COLO829 (cell line): ENCODE data around the gene RNASET2.
"Not testable (repeated sequence)": the region's sequence is repeated elsewhere in the genome, so short reads cannot be mapped to it uniquely, and the experiment has no call there.

ENCODE experiments used
- DNase-seq: peaks from one replicate; pipeline ENCODE4 v3.0.0; 2012; ENCODE audit warnings: low spot score

The RNASET2 gene

DNA sequence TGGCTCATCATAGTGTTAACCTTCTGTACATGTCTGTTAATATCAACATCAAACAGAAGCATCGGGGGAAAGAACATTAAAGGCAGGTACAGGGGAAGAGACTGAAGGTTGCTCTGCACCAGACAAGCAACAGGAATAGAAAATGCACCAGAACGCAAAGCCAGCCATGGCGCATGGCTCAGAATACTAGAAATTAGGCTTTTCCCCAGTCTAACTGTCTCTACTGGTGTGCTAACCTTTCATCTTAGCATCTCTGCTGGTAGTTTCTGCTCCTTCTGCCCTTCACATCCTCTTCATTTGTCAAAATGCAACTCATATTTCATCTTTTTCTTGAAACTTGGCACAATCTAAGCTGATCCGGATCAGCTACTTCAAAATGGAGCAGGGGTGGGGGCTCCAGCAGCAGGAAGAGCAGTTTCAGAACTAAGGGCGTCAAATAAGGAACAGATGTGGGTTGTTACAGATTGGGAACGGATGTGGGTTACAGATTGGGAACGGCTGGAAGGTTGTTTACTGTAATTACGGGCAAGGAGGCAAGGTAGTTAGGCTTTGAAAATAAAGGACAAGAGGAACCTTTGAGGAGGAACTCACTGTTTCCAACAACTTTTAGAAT is 13.1 kb upstream of the RNASET2 start:
- DNase-seq: no peak

DNA sequence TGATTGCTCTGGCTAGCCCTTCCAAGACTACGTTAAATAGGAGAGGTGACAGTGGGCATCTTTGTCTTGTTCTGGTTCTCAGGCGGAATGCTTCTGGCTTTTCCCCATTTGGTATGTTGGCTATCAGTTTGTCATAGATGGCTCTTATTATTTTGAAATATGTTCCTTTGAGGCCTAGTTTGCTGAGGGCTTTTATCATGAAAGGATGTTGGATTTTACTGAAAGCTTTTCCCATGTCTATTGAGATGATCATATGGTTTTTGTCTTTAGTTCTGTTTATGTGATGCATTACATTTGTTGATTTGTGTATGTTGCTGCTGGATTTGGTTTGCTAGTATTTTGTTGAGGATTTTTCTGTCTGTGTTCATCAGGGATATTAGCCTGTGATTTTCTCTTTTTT is 9.9 kb upstream of the RNASET2 start:
- DNase-seq: no peak

DNA sequence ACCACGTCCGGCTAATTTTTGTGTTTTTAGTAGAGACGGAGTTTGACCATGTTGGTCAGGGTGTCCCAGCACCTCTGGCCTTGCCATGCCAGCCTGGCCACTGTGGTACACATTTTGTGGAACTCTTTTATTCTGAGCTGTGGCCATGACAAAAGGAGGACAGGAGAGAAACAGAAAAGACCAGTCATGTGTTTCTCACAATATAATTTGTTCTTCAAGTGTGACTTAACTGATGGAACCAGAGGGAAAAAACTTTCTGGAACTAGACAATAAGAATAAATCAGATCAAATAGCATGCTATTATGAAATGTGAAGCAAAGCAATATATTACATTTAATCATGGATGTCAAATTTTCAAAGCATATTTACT is 4.2 kb upstream of the RNASET2 start:
- DNase-seq: no peak

DNA sequence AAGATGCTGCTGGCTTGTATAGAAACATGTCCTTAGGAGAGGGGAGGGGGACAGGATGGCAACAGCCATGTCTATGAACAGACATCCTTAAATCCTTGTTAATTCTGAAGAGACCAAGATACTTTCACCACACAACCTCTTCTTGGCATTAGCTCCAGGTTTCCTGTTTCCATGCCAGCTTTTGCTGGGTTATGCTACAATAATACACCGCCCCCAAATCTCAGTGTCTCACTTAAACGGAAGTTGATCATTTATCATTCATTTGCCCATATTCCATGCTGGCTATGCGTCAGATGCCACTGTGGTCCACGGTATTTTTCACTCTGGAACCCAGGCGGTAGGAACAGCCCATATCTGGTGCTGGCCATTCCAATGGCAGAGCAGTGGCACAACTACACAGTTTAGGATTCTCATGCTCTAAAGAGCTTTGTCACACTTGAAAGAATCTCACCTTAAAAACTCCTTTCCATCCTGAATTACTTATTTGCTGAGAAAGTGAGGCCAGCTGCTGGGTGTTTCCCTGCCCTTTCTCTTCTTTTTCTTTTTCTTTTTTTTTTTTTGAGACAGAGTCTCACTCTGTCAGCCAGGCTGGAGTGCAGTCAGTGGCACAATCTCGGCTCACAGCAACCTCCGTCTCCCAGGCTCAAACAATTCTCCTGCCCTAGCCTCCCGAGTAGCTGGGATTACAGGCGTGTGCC is 3.7 kb upstream of the RNASET2 start:
- no peak for DNase-seq

DNA sequence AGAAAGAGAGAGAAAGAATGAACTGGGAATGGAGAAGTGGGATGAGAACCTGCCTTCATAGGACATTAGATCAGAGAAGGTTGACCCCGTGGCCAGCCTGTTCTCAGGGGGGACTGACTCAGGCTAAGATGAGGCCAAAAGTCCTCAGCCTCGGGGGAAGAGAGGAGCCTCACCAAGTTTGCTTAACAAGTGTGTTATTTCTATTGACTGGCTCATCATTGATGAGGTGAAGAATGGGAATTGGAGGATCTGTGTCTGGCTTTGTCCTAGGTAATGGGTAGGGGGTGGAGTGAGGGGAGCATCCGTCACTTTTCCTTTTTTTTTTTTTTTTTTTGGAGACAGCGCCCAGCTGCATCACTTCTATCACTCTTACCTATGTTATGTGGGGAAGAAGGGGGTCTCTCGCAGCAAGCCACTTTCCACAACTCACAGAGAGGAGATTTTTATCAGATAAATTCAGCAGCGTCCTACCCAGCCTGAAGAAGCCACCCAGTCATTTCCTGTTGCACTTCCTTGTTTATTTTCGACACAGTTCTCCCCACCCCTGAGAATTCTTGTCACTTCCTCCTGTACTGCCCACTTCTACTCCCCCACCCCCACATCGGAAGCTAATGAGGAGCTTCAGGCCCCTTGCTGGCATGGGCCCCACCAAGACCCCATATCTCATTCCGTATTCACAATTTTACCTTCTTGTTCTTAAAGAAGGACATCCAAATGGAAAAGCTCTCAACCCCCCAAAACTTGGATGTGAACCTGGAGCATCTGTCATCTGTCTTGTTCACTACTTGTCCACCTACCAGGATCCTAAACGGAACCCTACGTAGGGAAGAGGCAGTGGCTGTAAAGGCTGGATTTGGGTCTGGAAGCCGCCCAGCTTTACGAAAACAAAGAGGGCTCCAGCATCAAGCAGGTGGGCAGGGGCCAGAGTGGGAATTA is 2.8 kb upstream of the RNASET2 start:
- DNase-seq: no peak

DNA sequence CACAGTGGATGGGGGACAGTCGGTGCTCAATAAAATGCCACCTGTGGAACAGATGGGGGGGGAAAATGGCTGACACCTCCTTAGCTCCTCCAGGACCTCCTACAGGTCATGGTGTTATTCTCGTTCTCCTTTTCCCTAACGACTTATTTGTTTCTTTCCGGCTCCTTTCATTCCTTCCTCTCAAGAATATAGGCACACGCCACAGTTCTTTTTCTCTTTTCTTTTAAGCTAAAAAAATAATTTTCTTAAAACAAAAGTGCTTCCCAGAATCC is 1.4 kb upstream of the RNASET2 start:
- DNase-seq: no peak

DNA sequence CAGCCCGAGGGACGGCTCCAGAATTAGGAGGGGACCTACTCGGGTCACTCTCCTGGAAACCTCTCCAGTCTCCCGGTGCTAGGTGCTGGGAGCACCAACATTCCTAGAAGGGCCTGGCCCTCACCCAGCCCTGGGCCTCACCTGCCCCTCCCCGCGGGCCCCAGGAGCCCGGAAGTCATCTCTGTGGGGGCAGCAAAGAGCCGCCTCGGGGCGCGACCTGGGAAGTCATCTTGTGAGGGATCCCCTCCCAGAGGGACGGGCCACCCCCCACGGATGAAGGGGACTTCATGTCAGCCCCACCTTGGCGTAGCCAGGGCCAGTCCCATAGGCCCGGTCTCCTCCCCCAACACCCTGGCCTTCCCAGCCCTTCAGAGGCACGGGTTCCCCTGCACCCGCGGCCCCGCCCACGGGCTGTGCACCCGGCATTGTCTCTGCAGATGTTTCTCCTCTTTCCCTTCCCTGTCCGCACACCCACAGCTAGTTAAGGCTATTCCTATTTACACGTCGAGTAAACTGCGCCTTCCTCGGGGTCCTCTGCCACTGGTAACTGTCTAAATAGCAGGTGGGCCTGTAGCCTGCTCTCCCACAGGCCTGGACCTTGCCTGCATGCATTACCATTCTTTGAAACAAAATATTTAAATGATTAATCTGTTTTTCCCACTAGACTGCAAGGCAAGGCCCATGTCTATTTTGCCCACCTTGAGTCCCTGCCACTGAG is 896 bp upstream of the RNASET2 start:
- no peak for DNase-seq

DNA sequence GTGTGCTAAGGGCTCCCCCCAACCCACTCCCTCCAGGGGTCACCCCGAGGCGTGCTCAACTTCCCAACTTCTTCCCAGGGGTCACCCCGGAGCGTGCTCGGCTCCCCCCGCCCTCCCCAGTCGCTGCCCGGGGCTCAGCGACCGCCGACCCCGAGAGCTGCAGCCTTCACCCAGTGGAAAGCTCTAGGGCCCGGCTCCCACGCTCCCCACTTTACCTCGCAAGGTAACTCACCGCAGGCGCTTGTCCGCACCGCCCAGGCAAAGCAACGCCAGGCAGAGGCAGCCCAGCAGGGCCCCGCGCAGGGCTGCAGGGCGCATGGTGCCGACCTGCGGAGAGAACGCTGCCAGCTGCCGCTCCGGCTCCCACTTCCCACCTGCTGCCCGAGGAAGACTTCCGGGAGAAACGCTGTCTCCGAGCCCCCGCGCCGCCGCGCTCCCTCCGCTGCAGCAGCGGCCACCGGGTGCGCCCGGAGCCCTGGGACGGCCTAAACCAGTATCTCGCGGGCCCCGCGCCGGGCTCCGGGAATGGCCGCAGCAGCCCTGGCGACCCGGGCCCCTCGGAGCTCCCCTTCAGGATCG is 396 bp downstream of the RNASET2 start:
- DNase-seq: no peak

DNA sequence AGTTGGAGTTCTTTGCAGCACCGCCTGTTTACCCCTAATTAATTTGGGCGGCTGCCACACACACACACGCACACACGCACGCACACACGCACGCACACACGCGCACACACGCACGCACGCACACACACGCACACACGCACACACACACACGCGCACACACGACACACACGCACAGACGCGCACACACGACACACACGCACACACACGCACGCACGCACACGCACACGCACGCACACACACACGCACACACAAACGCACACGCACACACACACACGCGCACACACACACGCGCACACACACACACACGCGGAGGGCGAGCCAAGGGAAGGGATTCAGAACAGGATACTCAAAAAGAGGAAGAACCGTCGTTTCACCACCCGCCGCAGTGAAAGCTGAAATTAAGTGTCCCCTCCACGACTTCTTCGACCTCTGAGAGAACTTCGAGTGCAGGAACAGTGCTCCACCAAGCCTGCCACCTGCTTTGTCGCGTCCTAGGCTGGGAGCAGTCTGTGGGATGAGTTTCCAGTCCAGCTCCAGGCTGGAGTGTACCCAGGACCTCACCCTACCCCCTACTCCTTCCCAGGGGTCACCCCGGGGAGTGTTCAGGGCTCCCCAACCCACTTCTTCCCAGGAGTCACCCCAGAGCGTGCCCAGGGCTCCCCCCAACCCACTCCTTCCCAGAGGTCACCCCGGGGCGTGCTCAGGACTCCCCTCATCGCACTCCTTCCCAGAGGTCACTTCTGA is 1.1 kb downstream of the RNASET2 start:
- DNase-seq: no peak

DNA sequence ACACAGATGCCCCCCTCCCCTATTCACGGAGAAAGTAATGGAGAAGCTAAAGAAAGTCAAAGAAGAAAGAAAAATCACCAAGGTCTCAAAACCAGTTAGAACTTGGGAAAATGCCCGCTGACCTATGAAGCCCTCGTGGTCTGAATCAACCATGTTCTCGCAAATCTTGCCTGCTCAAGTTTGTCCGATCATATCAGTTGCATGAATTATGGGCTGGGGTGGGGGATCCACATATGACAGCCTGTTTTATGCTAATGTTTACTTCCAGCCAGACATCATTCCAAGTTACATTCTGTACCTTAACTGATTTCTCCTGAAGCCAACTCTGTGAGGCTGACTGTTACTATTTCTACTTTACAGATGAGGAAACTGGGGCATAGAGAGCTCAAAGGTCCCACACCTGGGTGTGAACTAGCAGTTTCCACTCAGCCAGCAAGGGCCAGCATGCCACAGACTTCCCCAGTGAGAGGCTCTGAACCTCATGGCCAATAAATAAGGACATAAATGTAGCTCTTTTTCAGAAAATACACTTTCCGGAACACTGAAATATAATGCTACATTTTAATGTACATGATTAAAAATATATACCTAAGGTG is 2.1 kb downstream of the RNASET2 start:
- DNase-seq: no peak

DNA sequence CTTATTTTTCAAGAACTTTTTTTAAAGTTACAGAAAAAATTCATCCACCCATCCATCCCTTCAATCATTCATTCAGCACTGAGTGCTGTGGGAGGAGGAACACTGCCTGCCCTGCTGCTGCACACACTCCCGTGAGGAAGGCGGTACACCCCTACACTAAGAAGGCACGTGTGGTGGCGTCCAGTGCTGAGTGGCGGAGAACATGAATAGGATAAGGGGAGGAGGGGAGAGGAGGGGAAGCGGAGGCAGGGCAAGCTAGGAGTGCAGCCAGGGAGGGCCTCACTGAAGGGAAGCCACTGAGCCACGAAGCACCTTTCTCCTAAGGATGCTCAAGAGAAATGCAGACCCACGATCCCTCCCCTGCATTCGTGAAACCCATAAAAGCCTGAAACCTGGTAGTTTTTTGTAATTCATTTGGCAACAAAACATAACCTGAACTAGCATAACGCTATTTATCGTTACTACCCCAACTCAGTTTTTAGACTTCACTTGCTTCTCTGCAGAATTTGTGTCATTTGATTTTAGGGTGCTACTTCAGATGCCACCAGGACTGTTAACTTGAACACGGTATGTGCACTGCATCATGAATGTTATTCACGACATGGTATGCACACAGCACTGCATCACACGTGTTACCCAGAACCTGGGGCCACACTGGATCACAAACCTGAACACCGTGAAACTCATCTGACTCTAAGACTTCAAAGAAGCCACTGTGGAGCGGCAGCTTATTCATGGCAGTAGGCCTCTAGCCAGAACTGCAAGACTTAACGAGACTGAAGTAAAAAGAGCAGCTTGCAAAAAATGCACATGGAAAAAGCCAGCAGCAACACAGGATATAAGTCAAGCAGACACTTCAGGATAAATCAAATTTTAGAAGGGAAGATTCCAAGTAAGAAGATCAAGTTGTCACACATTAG is 3.5 kb downstream of the RNASET2 start:
- no peak for DNase-seq

DNA sequence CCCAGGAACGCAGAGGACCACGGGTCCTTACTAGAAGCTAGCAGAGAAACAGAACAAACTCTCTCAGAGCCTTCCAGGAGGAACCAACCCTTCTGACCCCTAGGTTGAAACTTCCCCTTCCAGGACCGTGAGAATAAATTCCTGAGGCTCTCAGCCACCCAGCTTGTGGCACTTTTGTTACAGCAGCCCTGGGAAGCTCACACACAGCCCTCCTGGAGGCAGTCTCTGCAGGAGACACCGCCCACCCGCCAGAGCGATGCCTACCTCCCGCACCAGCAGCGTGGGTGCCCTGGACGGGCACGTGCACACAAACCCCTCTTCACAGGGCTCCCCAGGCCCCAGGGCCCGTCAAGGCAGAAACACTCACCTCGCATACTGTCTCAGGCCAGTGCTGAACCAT is 4.2 kb downstream of the RNASET2 start:
- no peak for DNase-seq

DNA sequence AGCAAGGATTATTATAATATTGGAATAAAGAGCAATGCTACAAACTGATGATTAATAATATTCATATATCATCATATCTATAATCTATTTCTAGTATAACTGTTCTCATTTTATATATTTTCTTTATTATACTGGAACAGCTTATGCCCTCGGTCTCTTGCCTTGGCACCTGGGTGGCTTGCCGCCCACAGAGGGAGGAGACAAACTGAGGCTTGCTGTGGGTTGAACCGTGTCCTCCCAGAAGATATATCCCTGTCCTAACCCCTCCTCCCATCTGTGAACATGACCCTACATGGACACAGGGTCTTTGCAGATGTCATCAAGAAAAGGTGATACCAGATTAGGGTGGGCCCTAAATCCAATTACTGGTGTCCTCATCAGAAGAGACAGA is 4.7 kb downstream of the RNASET2 start:
- DNase-seq: no peak

DNA sequence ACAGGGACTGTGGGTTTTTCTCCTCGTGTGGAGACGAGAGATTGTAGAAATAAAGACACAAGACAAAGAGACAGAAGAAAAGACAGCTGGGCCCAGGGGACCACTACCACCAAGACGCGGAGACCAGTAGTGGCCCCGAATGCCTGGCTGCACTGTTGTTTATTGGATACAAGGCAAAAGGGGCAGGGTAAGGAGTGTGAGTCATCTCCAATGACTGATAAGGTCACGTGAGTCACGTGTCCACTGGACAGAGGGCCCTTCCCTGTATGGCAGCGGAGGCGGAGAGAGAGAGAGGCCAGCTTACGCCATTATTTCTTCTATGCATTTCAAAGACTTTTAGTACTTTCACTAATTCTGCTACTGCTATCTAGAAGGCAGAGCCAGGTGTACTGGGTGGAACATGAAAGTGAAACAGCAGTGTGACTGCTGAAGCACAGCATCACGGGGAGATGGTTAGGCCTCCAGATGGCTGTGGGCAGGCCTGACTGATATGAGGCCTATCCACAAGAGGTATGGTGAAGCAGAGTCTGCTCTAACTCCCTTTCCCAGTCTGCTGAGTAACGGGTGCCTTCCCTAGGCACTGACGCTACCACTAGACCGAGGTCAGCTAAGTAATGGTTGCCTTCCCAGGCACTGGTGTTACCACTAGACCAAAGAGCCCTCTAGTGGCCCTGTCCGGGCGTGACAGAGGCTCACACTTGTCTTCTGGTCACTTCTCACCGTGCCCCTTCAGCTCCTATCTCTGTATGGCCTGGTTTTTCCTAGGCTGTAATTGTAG is 5.3 kb downstream of the RNASET2 start:
- DNase-seq: not testable (repeated sequence)

DNA sequence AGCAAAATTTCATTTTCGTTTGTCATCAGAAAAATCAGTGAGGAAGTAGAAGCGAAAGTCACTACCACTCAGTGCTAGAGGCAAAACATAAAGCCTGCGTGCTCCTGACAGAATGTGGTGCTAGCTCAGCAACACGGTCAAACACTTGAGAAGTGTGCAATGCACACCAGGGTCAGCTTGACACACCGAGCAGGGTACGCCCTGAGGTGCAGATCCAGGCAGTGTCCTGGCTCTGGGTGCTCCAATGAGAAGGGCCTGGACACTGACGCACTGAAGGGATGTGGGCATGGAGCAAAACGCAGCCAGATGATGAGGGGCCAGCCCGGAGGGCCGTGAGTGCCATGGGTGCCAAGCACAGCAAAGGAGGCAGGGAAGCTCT is 5.9 kb downstream of the RNASET2 start:
- no peak for DNase-seq

DNA sequence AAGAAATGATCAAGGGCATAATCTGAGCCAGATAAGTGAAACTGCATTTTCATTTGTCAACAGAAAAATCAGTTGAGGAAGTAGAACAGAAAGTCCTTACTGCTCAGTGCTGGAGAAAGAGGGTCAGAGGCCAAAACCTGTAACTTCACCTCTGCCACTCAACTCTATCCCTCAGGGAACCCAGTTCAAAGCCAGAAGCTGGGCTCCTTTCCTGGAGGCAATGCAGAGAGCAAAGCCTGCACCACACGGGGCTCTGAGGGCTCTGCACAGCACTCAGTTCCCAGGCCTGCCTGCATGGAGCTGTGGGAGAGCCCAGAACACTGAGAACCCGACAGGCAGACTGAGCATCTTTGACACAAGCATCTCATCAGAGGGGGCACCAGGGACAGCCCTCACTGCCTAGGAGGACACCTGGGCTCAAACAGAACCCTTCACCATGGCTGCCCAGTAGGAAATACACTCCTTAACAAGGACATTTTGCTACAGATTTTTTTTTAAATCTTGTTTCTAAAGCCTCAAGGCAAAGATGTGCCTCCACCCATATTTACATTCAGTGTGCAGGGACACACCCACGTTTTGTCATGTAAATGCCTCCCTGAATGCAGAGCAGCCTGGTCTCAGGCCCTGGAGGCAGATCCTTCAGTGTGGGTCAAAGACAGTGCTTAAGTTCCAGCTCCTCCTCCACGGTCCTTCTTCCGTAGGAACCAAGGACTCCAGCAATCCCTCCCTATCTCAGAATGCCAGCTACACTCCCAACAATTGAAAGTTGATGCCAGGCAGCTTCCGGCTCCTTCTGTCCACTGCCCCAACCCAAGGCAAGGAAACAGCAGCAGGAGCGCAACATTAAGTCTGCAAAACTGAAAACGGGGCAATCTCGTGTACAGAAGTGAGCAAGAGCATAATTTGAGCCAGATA is 6.6 kb downstream of the RNASET2 start:
- no peak for DNase-seq

DNA sequence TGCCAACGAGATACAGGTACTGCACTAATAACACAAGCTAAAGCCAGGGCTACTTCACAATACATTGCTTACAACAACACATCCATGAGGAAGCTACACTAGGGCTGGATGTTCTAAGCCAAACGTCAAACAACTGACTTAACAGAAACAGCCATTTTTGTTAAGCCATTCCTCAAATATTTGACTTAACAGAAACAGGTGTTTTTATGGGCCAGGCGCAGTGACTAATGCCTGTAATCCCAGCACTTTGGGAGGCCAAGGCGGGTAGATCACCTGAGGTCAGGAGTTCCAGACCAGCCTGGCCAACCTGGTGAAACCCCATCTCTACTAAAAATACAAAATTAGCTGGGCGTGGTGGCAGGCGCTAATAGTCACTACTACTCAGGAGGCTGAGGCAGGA is 7.6 kb downstream of the RNASET2 start:
- not testable (repeated sequence) for DNase-seq

DNA sequence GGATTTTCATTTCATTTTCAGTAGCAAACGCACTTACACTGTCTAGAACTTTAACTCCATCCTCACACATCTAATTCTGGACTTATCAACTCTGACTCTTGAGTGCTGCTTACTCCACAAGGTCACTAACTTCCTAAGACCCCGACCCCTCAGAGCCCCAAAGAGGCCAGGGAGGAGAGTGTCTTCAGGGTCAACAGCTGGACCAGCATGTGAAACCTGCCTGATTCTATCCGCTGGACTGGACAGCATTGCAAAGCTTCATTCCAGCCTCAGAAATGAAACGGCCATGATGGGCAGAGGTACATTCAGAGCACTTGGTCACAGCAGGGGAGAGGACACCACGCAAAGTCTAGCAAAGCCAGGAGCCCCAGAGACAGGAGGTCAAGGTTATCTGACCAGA is 9.1 kb downstream of the RNASET2 start:
- DNase-seq: no peak
